Mucosa of gallbladder (tissue), 1 donor: ENCODE data around the gene CSGALNACT2. TPM values are rescaled to one million over a fixed set of nuclear protein-coding genes. Genes with fewer than 3 reads are reported as not detected.
A peak's percentile ranks its signal among the peaks of the same experiment; 100 is the strongest.

Experiments used
- DNase-seq: peaks from one replicate; pipeline ENCODE4 v3.0.0-alpha.2; 2020; ENCODE audit warnings: low spot score
- total RNA-seq: library from RNA; stranded (reverse); gene quantifications from one replicate; pipeline ENCODE4 v1.2.1, GENCODE V29; 2021
- donor health status: DM: no; HTN: no; CAD: no.

Gene CSGALNACT2
- total RNA-seq, 1 donor from 2014 or later = 18.0 TPM

- no peak for DNase-seq
Measured at GRCh38 chr10:43123361-43124093, 14.7 kb upstream of the CSGALNACT2 start.

- DNase-seq = no peak
Measured at GRCh38 chr10:43124094-43124521, 14.1 kb upstream of the CSGALNACT2 start.

GRCh38 chr10:43124574-43125273, 13.5 kb upstream of the CSGALNACT2 start:
- no peak for DNase-seq

GRCh38 chr10:43125274-43125845, 12.9 kb upstream of the CSGALNACT2 start:
- DNase-seq = no peak

- peak; percentile 4 for DNase-seq
Measured at GRCh38 chr10:43125881-43126731, 12.1 kb upstream of the CSGALNACT2 start.

- peak; percentile 5 for DNase-seq
Measured at GRCh38 chr10:43126759-43127424, 11.4 kb upstream of the CSGALNACT2 start.

GRCh38 chr10:43127442-43127841, 10.8 kb upstream of the CSGALNACT2 start:
- DNase-seq = peak; percentile 10

- DNase-seq = no peak
Measured at GRCh38 chr10:43128331-43128730, 9.9 kb upstream of the CSGALNACT2 start.

- no peak for DNase-seq
Measured at GRCh38 chr10:43128958-43129706, 9.1 kb upstream of the CSGALNACT2 start.

- DNase-seq = no peak
Measured at GRCh38 chr10:43130770-43131171, 7.5 kb upstream of the CSGALNACT2 start.

GRCh38 chr10:43131256-43131655, 7.0 kb upstream of the CSGALNACT2 start:
- no peak for DNase-seq

GRCh38 chr10:43131906-43132305, 6.3 kb upstream of the CSGALNACT2 start:
- no peak for DNase-seq

- no peak for DNase-seq
Measured at GRCh38 chr10:43132867-43133787, 5.1 kb upstream of the CSGALNACT2 start.

GRCh38 chr10:43134126-43134905, 3.9 kb upstream of the CSGALNACT2 start:
- no peak for DNase-seq

- DNase-seq = no peak
Measured at GRCh38 chr10:43135064-43135463, 3.2 kb upstream of the CSGALNACT2 start.

GRCh38 chr10:43135656-43136055, 2.6 kb upstream of the CSGALNACT2 start:
- DNase-seq = no peak

GRCh38 chr10:43136432-43136831, 1.8 kb upstream of the CSGALNACT2 start:
- DNase-seq = no peak

GRCh38 chr10:43136995-43137716, 1.1 kb upstream of the CSGALNACT2 start:
- DNase-seq = no peak
